HG03575 (cell line): Measurements from ENCODE around the gene NPIPA8.
"Not testable (repeated sequence)": the region's sequence is repeated elsewhere in the genome, so short reads cannot be mapped to it uniquely, and the experiment has no call there.

Experiments used
- ATAC-seq: cut with Tn5 transposase; IDR thresholded peaks from one replicate; pipeline ENCODE4 v1.9.1; 2021; ENCODE audit not compliant: unreplicated experiment, insufficient number of reproducible peaks, low FRiP score; ENCODE audit errors: extremely low read depth

Gene NPIPA8

DNA sequence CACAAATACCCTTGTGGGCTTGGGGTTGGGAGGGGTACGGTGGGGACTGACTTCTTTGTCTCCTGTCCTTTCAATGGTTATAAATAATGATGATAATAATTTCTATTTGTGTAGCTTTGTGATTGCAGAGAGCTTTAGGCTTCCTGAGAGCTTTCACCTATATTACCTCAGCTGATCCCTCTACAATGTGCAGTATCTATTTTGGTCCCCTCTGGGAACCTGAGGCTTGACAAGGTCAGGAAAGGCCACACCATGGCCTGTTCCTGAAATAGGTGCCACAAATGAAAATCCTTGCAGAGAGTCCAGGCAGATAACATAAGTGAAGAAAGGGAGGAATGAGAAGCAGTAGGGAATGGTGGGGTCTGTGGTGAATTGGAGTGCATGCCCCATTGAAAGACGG is 45.6 kb downstream of the NPIPA8 start:
- ATAC-seq = not testable (repeated sequence)

GRCh38 chr16:18286342-18286741 is 50.2 kb downstream of the NPIPA8 start:
- ATAC-seq = not testable (repeated sequence)

DNA sequence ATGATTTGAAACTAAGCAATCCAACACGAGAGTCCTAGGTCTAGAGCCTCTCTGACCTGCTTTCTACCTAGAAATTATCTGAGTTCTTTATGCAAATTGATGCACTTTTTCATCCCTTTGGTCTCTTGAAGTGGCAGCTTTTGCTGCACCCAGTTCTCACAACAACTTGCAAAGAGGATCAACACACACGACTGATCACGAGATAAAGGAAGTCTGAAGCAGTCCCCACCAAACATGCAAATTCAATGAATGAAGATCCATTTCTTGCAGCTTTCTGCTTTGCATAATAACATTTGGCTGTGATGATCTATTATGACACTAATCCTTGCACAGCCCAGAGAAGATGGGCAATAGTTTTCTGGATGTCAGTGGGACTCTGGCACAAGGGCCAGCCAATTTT is 56.2 kb downstream of the NPIPA8 start:
- not testable (repeated sequence) for ATAC-seq

DNA sequence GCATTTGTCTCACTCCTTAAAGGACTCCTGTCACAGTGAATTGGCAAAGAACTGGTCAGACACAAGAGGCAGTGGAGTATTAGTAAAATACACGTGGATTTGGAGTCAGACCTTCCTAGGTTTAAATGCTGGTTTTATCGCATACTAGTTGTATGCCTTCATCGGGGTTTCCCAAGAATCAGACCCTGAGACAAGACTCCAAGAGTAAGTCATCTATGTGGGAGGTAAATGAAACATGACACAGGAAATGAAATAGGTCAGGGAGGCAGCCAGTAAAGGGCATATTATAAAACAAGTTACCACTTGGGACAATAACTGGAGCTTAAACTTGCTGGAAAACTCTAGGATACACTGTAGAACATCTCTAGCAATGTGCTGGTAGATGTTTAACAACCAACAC is 59.8 kb downstream of the NPIPA8 start:
- ATAC-seq = not testable (repeated sequence)

- not testable (repeated sequence) for ATAC-seq
These were observed 66.4 kb downstream of the NPIPA8 start for GRCh38 chr16:18270171-18270570.
